ENCODE data around the gene SPO11. TPM values are rescaled to one million over a fixed set of nuclear protein-coding genes. Genes with fewer than 3 reads are reported as not detected.

The SPO11 gene
- total RNA-seq, 1 experiment from 2014 or later, result not detected

- no peaks in the 10 kb centered on the region for H4K20me1 ChIP-seq (ENCODE audit: control insufficient read depth, insufficient read depth, insufficient read length)
- no peak overlapping the region for H3K4me2 ChIP-seq (ENCODE audit: insufficient read depth, insufficient read length, low read length)
- no peak overlapping the region for H4K5ac ChIP-seq (ENCODE audit: insufficient read length, low read depth, low read length)
- no peaks in the 10 kb centered on the region for H3K9me3 Mint-ChIP-seq
- no peak overlapping the region for H2BK12ac ChIP-seq (ENCODE audit: insufficient read length, low read depth, low read length)
- H3K9ac ChIP-seq (ENCODE audit: extremely low read depth, insufficient read length, low read length), result no peak overlapping the region
- H3K4me3 Mint-ChIP-seq, result no peak overlapping the region
- H2BK120ac ChIP-seq (ENCODE audit: low read depth, low read length, poor library complexity, severe bottlenecking), result no peak overlapping the region
- no peaks in the 10 kb centered on the region for H3K9me3 ChIP-seq (ENCODE audit: control insufficient read depth, low read depth, low read length)
- H2BK5ac ChIP-seq (ENCODE audit: insufficient read length, low read length), result no peak overlapping the region
- H3K23me2 ChIP-seq (ENCODE audit: insufficient read length, low read depth, low read length, poor library complexity, severe bottlenecking), result no peaks in the 10 kb centered on the region
- H2AK5ac ChIP-seq (ENCODE audit: insufficient read length, low read length), result no peak overlapping the region
- peaks cover 29 to 57% (median 48%) of the 10 kb centered on the region in 3 experiments for H3K36me3 Mint-ChIP-seq (ENCODE audit: insufficient read depth in 1 of 3, low read depth in 3 of 3)
- no peak for DNase-seq
- no peaks in the 10 kb centered on the region for H3K27me3 Mint-ChIP-seq (ENCODE audit: low read depth)
- no peak overlapping the region for H3K14ac ChIP-seq (ENCODE audit: insufficient read depth, low read length)
- H3K79me1 ChIP-seq (ENCODE audit: insufficient read depth, low read depth, low read length, poor library complexity, severe bottlenecking), result no peaks in the 10 kb centered on the region
- H3K4me1 ChIP-seq (ENCODE audit: insufficient read depth, low read length), result no peaks in the 10 kb centered on the region
- no peaks in the 10 kb centered on the region for H3K79me2 ChIP-seq (ENCODE audit: insufficient read depth, low read length)
- no peak overlapping the region for H4K8ac ChIP-seq (replicated peaks; ENCODE audit: insufficient read length, low read depth, low read length)
- H3K23ac ChIP-seq (ENCODE audit: insufficient read length, low read depth, low read length), result no peak overlapping the region
- H3K27ac Mint-ChIP-seq, result no peak overlapping the region
- H3K4ac ChIP-seq (ENCODE audit: low read depth, low read length), result no peak overlapping the region
- H3K56ac ChIP-seq (ENCODE audit: insufficient read length, low read depth, low read length), result no peak overlapping the region
- no peak for TF ChIP-seq CTCF (conservative IDR thresholded peaks at IDR 0.05)
- H2BK20ac ChIP-seq (ENCODE audit: low read depth, low read length, poor library complexity, severe bottlenecking), result no peak overlapping the region
- H3K4me1 Mint-ChIP-seq, result peaks cover 7 to 17% of the 10 kb centered on the region in 2 experiments
- H3T11ph ChIP-seq (ENCODE audit: low read length), result no peak overlapping the region
- no peak overlapping the region for H3K27ac ChIP-seq (ENCODE audit: insufficient read length, low read depth, low read length)
- H2AFZ ChIP-seq (ENCODE audit: low read length), result no peak overlapping the region
- WGBS (ENCODE audit: extremely low coverage, insufficient read length, low lambda C conversion rate), result no CpG with 5 or more reads among the region's 5 CpGs
- H3K18ac ChIP-seq (ENCODE audit: insufficient read length, low read depth, low read length), result no peak overlapping the region
- no peak overlapping the region for H4K91ac ChIP-seq (ENCODE audit: insufficient read length, low read depth, low read length)
- no peak overlapping the region for H2BK15ac ChIP-seq (ENCODE audit: low read depth, low read length)
- no peaks in the 10 kb centered on the region for H3K27me3 ChIP-seq (ENCODE audit: insufficient read depth, low read length)
Observed at GRCh38 chr20:57379263-57379647, 49.7 kb downstream of the SPO11 start.

Measured in H9 (cell line).